HG02763 (cell line): ENCODE measurements around the gene ENTPD6.

Source experiments
- ATAC-seq: cut with Tn5 transposase; IDR thresholded peaks from one replicate; pipeline ENCODE4 v1.9.1; 2021; ENCODE audit warnings: mild to moderate bottlenecking, moderate library complexity; ENCODE audit not compliant: unreplicated experiment

The ENTPD6 gene

DNA sequence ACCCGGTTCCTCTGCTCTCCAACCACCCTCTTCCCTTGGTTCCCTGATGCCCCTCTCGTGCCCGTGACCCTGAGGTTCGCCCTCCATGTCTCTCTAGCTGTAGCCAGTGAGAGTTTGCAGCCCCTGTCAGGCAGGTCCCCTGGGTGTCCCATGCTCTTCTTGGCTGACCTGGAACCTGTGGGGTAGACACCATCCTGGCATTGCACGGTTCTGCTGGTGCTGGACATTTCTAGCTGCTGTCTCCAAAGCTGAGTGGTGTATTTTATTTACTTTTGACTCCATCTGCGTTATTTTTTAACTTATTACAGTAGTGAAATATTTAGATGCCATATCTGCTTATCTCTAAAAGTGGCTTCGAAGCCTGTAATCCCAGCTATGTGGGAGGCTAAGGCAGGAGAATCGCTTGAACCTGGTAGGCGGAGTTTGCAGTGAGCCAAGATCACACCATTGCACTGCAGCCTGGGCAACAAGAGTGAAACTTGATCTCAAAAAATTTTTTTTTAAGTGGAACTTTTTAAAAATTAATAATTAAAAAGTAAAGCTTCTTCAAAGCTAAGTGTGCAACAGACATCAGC lies 12.5 kb downstream of the ENTPD6 start:
- ATAC-seq = no peak

DNA sequence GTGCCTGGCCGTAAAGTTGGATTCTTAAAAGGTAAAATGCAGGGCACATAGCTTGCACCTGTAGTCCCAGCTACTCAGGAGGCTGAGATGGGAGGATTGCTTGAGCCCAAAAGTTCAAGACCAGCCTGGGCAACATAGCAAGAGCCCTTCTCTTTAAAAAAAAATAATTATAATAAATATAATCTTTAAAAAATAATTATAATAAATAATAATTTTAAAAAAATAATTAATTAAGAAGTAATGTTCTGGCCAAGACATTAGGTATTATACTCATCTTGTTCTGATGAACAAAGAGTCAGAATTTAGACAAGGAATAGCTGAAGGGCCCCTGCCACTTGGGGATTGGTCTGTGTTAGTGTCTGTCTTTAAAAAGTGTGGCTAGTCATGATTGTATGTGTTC lies 13.9 kb downstream of the ENTPD6 start:
- ATAC-seq = no peak

DNA sequence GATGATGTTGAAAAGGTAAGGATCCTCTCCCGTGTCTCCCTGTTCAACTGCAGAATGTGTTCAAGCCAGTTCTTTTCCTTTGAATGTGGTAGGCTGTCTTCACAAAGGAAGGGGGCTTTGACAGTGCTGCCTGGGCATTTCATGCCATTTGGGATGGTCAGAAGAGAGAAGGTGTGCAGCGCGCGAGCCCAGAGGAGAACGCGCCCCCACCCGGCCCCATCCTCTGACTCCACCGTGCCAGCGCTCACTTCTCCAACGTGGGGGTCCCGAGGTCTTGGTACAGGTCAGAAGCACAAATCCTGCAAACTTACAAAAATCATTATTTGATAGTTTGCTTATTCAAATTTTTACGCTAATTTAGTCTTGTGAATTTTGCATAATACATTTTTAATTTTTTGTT lies 14.4 kb downstream of the ENTPD6 start:
- ATAC-seq = no peak

- no peak for ATAC-seq
Measured at GRCh38 chr20:25211273-25211672, 15.8 kb downstream of the ENTPD6 start.

DNA sequence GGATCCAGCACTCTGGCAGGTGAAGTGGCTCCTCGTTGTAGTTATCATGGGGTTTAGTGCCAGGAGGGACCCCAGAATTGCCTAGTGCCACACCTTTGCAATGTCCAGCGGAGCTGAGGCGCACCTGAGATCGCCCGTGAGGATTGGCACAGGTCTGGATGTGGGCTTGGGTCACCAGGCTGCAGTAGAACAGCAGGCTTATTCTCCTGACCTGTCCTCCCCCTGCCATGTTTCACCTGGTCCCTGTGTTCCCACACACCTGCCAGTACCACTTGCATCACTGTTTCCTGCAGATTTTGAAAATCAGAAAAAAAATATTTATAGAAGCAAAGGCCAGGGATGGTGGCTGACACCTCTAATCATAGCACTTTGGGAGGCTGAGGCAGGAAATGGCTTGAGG lies 16.7 kb downstream of the ENTPD6 start:
- ATAC-seq = no peak

DNA sequence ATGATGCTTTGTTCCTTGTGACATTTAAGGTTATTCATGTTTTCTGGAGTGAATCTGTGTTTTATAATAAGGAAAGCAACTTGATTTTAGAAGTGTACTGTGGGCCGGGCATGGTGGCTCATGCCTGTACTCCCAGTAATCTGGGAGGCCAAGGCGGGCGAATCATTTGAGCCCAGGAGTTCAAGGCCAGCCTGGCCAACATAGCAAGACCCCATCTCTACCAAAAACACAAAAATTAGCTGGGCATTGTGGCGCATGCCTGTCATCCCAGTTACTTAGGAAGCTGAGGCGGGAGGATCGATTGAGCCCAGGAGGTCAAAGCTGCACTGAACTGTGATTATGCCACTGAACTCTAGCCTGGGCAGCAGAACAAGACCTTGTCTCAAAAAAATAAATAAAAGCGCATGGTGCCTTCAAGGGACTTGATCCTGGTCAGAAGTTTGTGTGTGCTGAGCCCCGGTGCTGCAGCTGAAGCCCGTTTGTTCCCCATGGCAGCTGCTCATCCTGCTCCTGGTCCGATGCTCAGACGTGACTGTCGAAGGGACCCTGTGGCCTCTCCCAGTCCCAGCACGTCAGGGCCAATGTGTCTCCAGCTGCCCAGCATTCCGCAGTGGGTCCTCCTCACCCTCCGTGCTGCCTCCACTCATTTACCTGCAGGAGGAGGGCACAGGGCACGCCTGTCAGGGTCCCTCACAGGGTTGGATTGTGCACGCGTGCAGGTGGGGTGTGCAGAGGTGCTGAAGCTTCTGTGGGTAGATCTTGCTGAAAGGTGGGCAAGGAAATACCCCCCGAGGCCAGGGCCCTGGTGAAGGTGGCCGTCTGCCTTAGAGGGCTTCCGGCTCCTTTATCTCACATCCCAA lies 18.3 kb downstream of the ENTPD6 start:
- no peak for ATAC-seq

DNA sequence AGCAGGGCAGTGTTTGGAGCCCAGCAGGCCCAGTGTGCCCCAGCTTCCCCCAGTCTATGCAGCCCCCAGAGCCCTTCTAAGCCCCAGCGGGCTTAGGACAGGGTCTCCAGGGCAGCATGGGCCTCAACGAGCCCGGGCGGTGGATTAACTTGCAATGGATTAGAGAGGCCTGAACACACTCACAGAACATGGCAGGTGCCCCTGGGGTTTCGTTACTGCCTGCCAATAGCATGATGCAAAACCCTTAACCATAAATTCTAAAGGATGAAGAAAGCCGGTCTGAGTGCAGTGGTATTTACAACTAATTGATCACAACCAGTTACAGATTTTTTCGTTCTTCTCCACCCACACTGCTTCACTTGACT lies 18.9 kb downstream of the ENTPD6 start:
- ATAC-seq = no peak

DNA sequence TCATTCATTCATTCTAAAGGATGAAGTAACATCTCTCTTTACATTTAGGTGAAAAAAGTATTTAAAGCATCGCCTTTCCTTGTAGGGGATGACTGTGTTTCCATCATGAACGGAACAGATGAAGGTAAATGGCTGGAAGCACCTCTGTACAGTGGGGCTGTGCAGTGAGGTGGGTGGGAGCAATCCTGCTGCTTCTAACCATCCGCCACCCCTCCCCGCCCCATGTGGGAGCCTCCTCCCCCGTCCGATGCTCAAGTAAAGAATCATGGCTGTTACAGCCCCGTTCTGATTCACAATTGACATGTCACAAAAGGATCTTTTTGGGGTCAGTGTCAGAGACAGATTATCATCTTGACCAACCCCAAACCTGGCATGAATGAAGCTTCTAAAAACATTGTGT lies 19.3 kb downstream of the ENTPD6 start:
- no peak for ATAC-seq

- no peak for ATAC-seq
Measured at GRCh38 chr20:25215521-25215920, 20.0 kb downstream of the ENTPD6 start.

DNA sequence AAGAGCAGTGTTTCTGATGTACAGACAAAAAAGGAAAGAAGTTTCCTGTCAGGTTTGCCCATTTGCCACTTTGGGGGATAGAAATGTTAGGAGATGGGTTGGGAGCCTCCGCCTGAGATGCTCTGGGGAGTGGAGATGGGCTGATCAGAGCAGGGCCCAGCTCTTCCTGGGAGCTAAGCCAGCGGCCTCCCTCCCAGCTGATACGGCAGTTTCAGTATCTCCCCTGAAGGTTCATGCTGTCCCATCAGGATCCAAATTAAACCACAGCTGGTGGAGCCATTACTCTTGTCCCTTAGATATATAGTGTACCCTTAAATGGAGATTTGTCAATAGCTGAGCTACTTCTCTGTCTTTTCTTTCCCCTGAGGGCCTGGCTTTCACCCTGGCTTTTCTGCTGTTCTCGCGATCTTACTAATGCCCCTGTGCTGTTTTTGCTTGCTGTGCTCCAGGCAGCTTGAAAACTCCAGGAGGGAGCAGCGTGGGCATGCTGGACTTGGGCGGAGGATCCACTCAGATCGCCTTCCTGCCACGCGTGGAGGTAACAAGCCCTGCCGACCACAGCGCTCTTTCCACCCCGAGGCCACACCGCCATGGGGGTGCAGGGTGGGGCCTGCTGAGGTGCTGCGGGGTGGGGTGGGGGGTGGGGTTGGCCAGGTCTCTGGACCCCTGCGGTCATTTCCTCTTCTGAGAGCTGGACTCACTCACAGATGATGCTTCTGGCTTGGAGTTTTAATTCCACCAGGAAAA lies 20.9 kb downstream of the ENTPD6 start:
- ATAC-seq = no peak

GRCh38 chr20:25217161-25218108 lies 21.9 kb downstream of the ENTPD6 start:
- no peak for ATAC-seq

DNA sequence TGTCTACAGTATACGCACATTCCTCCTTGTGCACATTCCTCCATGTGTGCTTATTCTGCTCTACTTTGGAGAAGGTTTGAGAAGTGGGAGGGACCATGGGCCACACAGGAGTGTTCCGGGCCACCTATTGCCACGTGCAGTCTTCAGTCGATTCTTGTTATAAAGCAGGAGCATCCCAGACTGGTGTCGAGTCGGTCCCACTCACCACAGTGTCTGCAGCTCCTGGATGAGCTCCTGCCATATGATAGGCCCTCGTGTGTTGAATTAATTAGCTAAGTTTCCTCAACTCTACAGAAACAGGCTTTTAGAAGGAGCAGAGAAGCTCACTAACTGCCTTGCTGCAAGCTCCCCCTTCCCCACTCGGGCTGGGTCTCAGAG lies 22.6 kb downstream of the ENTPD6 start:
- no peak for ATAC-seq

- ATAC-seq = no peak
Measured at GRCh38 chr20:25218492-25218891, 23.0 kb downstream of the ENTPD6 start.

DNA sequence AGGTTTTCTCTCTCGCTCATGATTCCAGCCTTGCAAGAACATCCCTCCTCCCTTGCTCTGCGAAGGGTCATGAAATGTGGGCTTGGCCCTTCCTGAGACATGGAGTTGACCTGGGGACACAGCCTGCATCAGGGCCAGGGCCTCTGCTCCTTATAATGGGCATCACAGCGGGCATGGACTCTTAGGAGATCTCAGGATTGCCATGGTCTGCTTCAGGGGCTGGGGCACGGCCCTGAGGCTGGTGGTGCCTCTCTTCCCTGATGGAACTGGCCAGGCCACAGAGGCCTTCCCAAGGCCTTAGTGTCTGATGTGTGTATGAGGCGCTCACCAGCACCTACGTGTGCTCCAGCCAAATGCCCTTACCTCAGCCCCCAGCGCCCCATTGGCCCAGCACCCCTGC lies 23.9 kb downstream of the ENTPD6 start:
- no peak for ATAC-seq

DNA sequence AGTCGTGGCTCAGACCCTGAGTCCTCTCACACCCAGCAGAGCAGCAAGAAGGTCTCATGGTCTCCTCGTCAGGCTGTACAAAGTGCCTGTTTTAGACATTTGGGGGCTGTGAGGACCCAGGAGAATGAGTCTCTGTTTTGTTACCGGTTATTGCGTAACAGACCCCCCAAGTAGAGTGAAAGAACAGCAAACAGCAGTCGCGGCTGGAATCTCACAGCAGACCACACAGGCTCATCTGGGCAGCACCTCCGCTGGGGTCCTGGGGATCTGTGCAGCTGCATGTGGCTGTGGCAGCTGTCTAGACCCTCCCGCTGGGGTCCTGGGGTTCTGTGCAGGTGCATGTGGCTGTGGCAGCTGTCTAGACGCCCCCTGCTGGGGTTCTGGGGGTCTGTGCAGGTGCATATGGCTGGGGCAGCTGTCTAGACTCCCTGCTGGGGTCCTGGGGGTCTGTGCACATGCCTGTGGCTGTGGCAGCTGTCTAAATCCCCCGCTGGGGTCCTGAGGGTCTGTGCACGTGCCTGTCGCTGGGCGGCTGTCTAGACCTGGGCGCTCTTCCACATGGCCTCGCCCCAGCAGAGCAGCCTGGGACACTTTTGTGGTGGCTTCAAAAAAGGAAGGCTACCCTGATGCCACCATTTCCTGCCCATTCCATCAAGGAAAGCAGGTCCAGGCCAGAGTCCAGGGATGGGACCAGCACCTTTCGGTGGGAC lies 24.7 kb downstream of the ENTPD6 start:
- no peak for ATAC-seq

GRCh38 chr20:25220810-25221591 lies 25.5 kb downstream of the ENTPD6 start:
- no peak for ATAC-seq

DNA sequence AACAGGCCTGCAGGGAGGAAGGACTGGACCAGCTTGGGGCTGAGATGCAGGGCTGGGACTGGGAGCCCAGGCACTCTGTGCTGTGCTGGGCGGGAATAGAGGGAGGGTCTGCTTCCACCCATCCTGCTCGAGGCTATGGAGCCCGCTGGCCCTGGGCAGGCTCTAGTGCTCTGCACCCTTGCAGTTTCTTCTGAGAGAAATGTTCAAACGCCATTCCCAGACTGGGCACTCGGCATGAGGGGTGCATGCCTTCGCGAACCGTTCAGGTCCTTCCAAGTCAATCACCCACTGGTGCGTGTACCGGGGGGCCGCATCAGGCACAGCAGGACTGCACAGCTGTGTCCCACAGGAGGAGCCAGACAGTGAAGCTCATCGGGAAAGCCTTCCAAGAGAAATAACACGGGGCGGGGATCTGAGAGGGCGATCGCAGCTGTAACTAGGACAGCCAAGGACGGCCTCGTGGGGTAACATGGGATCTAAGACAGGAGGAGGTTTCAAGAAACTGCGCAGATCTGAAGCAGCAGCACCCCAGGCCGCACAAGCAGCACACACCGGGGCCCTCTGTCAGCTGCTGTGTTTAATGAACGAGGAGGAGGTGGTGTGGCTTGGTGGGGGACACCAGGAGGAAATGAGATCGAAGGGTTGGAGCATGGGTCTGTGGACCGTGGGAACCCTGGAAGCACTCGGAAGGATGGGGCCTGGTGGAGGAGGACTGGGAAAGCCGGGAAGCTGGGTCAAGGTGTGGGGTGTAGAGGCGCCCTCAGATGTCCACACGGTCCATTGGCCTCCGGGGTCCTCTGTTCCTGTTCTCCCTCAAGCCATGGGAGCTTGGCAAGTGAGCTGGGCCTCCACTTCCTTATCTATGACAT lies 26.3 kb downstream of the ENTPD6 start:
- no peak for ATAC-seq

DNA sequence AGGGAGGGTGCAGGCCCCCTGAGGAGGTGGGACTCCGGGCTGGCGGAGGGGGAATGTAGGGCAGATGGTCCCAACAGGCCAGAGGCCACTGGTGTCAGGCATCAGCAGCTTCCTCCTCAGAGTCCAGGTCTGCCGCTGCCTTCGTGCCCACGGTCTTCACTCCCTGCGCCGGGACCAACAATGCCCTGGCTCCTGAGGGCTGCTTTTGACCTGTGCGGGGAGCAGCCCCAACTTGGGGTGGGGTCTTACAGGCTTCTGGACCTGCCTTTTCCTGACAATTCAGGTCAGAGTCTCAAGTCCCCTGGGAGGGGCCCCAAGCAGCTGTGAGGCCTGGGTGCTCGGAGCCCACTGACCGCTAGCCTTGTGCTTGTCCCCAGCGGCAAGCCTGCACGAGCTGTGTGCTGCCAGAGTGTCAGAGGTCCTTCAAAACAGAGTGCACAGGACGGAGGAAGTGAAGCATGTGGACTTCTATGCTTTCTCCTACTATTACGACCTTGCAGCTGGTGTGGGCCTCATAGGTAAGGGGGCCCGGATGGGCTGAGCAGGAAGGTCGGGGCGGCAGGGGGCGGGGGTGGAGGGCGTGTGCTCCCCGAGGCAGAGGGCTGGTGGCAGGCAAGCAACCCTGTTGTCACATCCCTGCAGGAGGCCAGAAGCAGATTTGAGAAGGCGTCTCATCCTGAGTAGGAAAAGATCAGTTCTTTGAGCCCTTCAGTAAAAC lies 27.1 kb downstream of the ENTPD6 start:
- ATAC-seq = no peak
